Endothelial cell of umbilical vein (primary cell): Measurements from ENCODE around the gene PCDH7. TPM values are rescaled to one million over a fixed set of nuclear protein-coding genes. Genes with fewer than 3 reads are reported as not detected.

Experiments
- BruUV-seq: library from RNA; stranded (reverse); fragments of 400-500 nt; replicated peaks from 2 replicates; lab custom pipeline; 2021; lab: Mats Ljungman, UMichigan
- CTCF ChIA-PET: fragments of 300-600, 350-600 bp; sonication (Branson Sonifier 250); formaldehyde crosslinking; loops from one replicate; lab custom pipeline; 2021; ENCODE audit warnings: antibody characterized with exemption, inconsistent platforms; lab: Charles Lee
- POLR2A ChIA-PET: fragments of 300-600, 350-600 bp; sonication (Branson Sonifier 250); formaldehyde crosslinking; loops from one replicate; lab custom pipeline; 2021; ENCODE audit warnings: antibody characterized with exemption, inconsistent platforms; lab: Charles Lee
- DNase-seq: peaks from one replicate; pipeline ENCODE4 v3.0.0-alpha.2; 2011; ENCODE audit warnings: low read depth, low spot score
- FAIRE-seq: peaks from 2 replicates; lab custom pipeline; 2011; peaks lifted over from hg19 to GRCh38; lab: Jason Lieb, UNC
- H2AFZ ChIP-seq: 2 replicates; pipeline ENCODE4 v1.6.0; 2012; ENCODE audit warnings: low read depth, low read length, control low read depth, inconsistent platforms
- H3K27ac ChIP-seq: 2 replicates; pipeline ENCODE4 v1.5.1; 2011; ENCODE audit warnings: low read depth, mild to moderate bottlenecking, control low read depth, low read length, moderate library complexity; ENCODE audit not compliant: insufficient read depth
- H3K27me3 ChIP-seq, 2 experiments: 2 replicates each; pipeline versions ENCODE4 v1.6.0 to v1.6.1; 2011; ENCODE audit warnings: low read length in 2 of 2, mixed read lengths in 1 of 2; ENCODE audit not compliant: control insufficient read depth in 2 of 2, insufficient read depth in 2 of 2
- H3K36me3 ChIP-seq, 2 experiments: 2 replicates in 1 of 2; 3 replicates in 1 of 2; pipeline ENCODE4 v1.5.1; 2011; ENCODE audit warnings: low read length in 2 of 2, mild to moderate bottlenecking in 1 of 2, moderate library complexity in 1 of 2; ENCODE audit not compliant: control insufficient read depth in 2 of 2, insufficient read depth in 2 of 2; ENCODE audit errors: extremely low read depth in 1 of 2
- H3K4me1 ChIP-seq: 3 replicates; pipeline ENCODE4 v1.5.1; 2011; ENCODE audit warnings: mild to moderate bottlenecking, low read length; ENCODE audit not compliant: control insufficient read depth, insufficient read depth; ENCODE audit errors: extremely low read depth
- H3K4me2 ChIP-seq: 2 replicates; pipeline ENCODE4 v1.6.1; 2011; ENCODE audit warnings: low read length, control low read depth, mixed read lengths; ENCODE audit not compliant: insufficient read depth
- H3K4me3 ChIP-seq, 3 experiments: fragments of 200-600 bp in 1 of 3; sonication (generic), shearing (Covaris generic) in 1 of 3; replicated peaks in 1 of 3; 2 replicates each; pipeline ENCODE4 v1.5.1; 2011 to 2016; ENCODE audit warnings: control low read depth in 3 of 3, low read length in 3 of 3, mild to moderate bottlenecking in 2 of 3, inconsistent platforms in 1 of 3, low read depth in 1 of 3, moderate library complexity in 1 of 3; ENCODE audit not compliant: insufficient read depth in 1 of 3
- H3K79me2 ChIP-seq: 2 replicates; pipeline ENCODE4 v1.6.0; 2012; ENCODE audit warnings: low read length, inconsistent platforms; ENCODE audit not compliant: control insufficient read depth, insufficient read depth
- H3K9ac ChIP-seq: replicated peaks from 2 replicates; pipeline ENCODE3; 2011; ENCODE audit warnings: low read length, control low read depth; ENCODE audit not compliant: insufficient read depth; ENCODE audit errors: extremely low read depth
- H3K9me1 ChIP-seq: replicated peaks from 3 replicates; pipeline ENCODE4 v1.6.0; 2011; ENCODE audit warnings: mild to moderate bottlenecking, low read length; ENCODE audit not compliant: control insufficient read depth, insufficient read depth; ENCODE audit errors: extremely low read depth
- H3K9me3 ChIP-seq: replicated peaks from 2 replicates; pipeline ENCODE4 v1.5.1; 2012; ENCODE audit warnings: low read length, inconsistent platforms; ENCODE audit not compliant: control insufficient read depth, insufficient read depth
- H4K20me1 ChIP-seq: replicated peaks from 2 replicates; pipeline ENCODE3; 2011; ENCODE audit warnings: mild to moderate bottlenecking, low read length; ENCODE audit not compliant: control insufficient read depth, insufficient read depth; ENCODE audit errors: extremely low read depth
- EZH2 ChIP-seq: IDR thresholded peaks from 2 replicates; pipeline ENCODE4 v1.6.1; 2012; ENCODE audit warnings: borderline replicate concordance, low read depth, mild to moderate bottlenecking, moderate library complexity, low read length, inconsistent platforms; ENCODE audit not compliant: severe bottlenecking
- FOS ChIP-seq: IDR thresholded peaks from 2 replicates; pipeline ENCODE4 v1.6.1; 2011; ENCODE audit warnings: mild to moderate bottlenecking, low read length, moderate library complexity, borderline replicate concordance; ENCODE audit not compliant: insufficient read depth
- GATA2 ChIP-seq: IDR thresholded peaks from 2 replicates; pipeline ENCODE4 v1.7.0; 2011; ENCODE audit warnings: low read depth, mild to moderate bottlenecking, moderate library complexity, mixed read lengths, low read length; ENCODE audit not compliant: insufficient read length, insufficient read depth
- JUN ChIP-seq: IDR thresholded peaks from 2 replicates; pipeline ENCODE4 v1.6.1; 2011; ENCODE audit warnings: borderline replicate concordance, low read depth; ENCODE audit not compliant: insufficient read length, insufficient read depth
- MAX ChIP-seq: IDR thresholded peaks from 2 replicates; pipeline ENCODE4 v1.6.1; 2011; ENCODE audit not compliant: insufficient read depth, insufficient read length
- MYC ChIP-seq: IDR thresholded peaks from one replicate; pipeline ENCODE4 v1.6.1; 2011; ENCODE audit warnings: mild to moderate bottlenecking, low read depth, low read length
- POLR2A ChIP-seq: IDR thresholded peaks from 2 replicates; pipeline ENCODE4 v1.6.1; 2012; ENCODE audit warnings: low read depth, mild to moderate bottlenecking, control low read depth, low read length
- POLR2AphosphoS5 ChIP-seq: IDR thresholded peaks from 2 replicates; pipeline ENCODE4 v1.6.1; 2012; ENCODE audit warnings: low read depth, mild to moderate bottlenecking, control low read depth, low read length, moderate library complexity; ENCODE audit not compliant: insufficient read depth
- dilution Hi-C: fragments of 300-500 bp; cut with MboI; formaldehyde crosslinking; loops from one replicate; pipeline ENCODE4 v1.15.0; 2019; ENCODE audit warnings: low sequenced_read_pairs; ENCODE audit not compliant: extremely low pct_ligation_motif_present
- intact Hi-C: fragments of 100-400 bp; cut with micrococcal nuclease; formaldehyde crosslinking; loops from one replicate; pipeline ENCODE4 v1.10.0; 2022
- polyA plus RNA-seq, 4 experiments: library from polyadenylated mRNA; depleted of rRNA in 3 of 4; stranded (reverse) in 3 of 4; unstranded in 1 of 4; fragments of >200 nt; gene quantifications; 2 replicates each; pipeline versions ENCODE4 v1.2.1 to v1.2.3, GENCODE V29; 2011 to 2012; ENCODE audit warnings: missing spikeins in 1 of 4
- total RNA-seq: library from RNA; stranded (reverse); gene quantifications from 2 replicates; pipeline ENCODE4 v1.2.3, GENCODE V29; 2021
- TF ChIP-seq, protein P1 (sequence below), 2 donors: IDR thresholded peaks; 1 replicate in 1 of 2; 2 replicates in 1 of 2; pipeline ENCODE4 v1.5.1; 2011; ENCODE audit warnings: low read length in 2 of 2, mild to moderate bottlenecking in 2 of 2, moderate library complexity in 2 of 2, control low read depth in 1 of 2, inconsistent platforms in 1 of 2, low read depth in 1 of 2; ENCODE audit not compliant: insufficient read depth in 1 of 2; ENCODE audit errors: extremely low read depth in 1 of 2

Gene PCDH7
- total and polyA plus RNA-seq, 2 donors (not counting 3 experiments of a cell fraction or from before 2014, with no cell fraction given) = 9.5 to 16.6 TPM

- H3K27ac ChIP-seq = no peak overlapping the region
- H2AFZ ChIP-seq = no peak overlapping the region
- H3K9me1 ChIP-seq = no peaks in the 10 kb centered on the region
- H4K20me1 ChIP-seq = no peaks in the 10 kb centered on the region
- intact Hi-C loops (no loop called here), dilution Hi-C loops (no loop called here)
- BruUV-seq = no TSS peak
- FAIRE-seq (peak; percentile 84), DNase-seq (peak; percentile 31)
- H3K27me3 ChIP-seq = no peaks in the 10 kb centered on the region
- TF ChIP-seq FOS (no peak), GATA2 (peak; percentile 53)
- H3K4me1 ChIP-seq = peaks cover 66% of the 10 kb centered on the region
- no peak overlapping the region for H3K4me3 ChIP-seq
- ChIA-PET POLR2A (interaction anchor here (0.6 kb wide), 1 partner anchor 255 kb away, joined by 4 read pairs; no protein-coding TSS in a partner anchor), CTCF (interaction anchor here (1.1 to 2.1 kb wide), 2 partner anchors 9 to 35 kb away, joined by 5 to 9 read pairs; no protein-coding TSS in a partner anchor)
- H3K9me3 ChIP-seq = no peaks in the 10 kb centered on the region
- H3K79me2 ChIP-seq = no peaks in the 10 kb centered on the region
- H3K9ac ChIP-seq = no peak overlapping the region
- H3K36me3 ChIP-seq = no peaks in the 10 kb centered on the region
- peak overlapping the region; percentile 17 for H3K4me2 ChIP-seq
These were observed 40.4 kb downstream of the PCDH7 start for GRCh38 chr4:30760551-30760950.

- peak overlapping the region; percentile 71 for H3K4me2 ChIP-seq
- no TSS peak for BruUV-seq
- peak; percentile 72 for DNase-seq
These were observed 43.2 kb downstream of the PCDH7 start for GRCh38 chr4:30763321-30763727.

More at GRCh38 chr4:30763321-30763727, 43.2 kb downstream of the PCDH7 start:
- POLR2A ChIA-PET = no interaction called here
- H3K79me2 ChIP-seq = no peaks in the 10 kb centered on the region
- peak overlapping the region; percentile 56 for H2AFZ ChIP-seq
- H3K36me3 ChIP-seq = no peaks in the 10 kb centered on the region
- TF ChIP-seq EZH2 = no peak
- TF ChIP-seq, protein P1, sequence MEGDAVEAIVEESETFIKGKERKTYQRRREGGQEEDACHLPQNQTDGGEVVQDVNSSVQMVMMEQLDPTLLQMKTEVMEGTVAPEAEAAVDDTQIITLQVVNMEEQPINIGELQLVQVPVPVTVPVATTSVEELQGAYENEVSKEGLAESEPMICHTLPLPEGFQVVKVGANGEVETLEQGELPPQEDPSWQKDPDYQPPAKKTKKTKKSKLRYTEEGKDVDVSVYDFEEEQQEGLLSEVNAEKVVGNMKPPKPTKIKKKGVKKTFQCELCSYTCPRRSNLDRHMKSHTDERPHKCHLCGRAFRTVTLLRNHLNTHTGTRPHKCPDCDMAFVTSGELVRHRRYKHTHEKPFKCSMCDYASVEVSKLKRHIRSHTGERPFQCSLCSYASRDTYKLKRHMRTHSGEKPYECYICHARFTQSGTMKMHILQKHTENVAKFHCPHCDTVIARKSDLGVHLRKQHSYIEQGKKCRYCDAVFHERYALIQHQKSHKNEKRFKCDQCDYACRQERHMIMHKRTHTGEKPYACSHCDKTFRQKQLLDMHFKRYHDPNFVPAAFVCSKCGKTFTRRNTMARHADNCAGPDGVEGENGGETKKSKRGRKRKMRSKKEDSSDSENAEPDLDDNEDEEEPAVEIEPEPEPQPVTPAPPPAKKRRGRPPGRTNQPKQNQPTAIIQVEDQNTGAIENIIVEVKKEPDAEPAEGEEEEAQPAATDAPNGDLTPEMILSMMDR (IDR thresholded peaks at IDR 0.05; ENCODE audit: extremely low read depth in 1 of 2, insufficient read depth in 1 of 2, low read depth in 1 of 2, low read length in 2 of 2) = no peak
- peak; percentile 27 for TF ChIP-seq FOS
- TF ChIP-seq MAX = no peak
- no peak for TF ChIP-seq POLR2A
- TF ChIP-seq JUN = peak; percentile 49
- TF ChIP-seq GATA2 = no peak
- no peak for TF ChIP-seq MYC
- TF ChIP-seq POLR2AphosphoS5 = no peak
- H4K20me1 ChIP-seq = no peaks in the 10 kb centered on the region
- H3K9me3 ChIP-seq = no peaks in the 10 kb centered on the region
- H3K9ac ChIP-seq = peak overlapping the region; percentile 24
- H3K27ac ChIP-seq = peak overlapping the region; percentile 55
- CTCF ChIA-PET = interaction anchor here (0.8 to 2.9 kb wide), 6 partner anchors 9 to 45 kb away, joined by 3 to 12 read pairs (median 5); no protein-coding TSS in a partner anchor
- H3K27me3 ChIP-seq = no peaks in the 10 kb centered on the region
- dilution Hi-C loops (no loop called here), intact Hi-C loops (loop anchor here (1.0 kb wide), 1 partner anchor 9 kb away; no protein-coding TSS in a partner anchor)
- H3K9me1 ChIP-seq = no peaks in the 10 kb centered on the region
- no peak for FAIRE-seq
- H3K4me3 ChIP-seq = no peak overlapping the region
- peaks cover 67% of the 10 kb centered on the region for H3K4me1 ChIP-seq
